Activated naive CD8-positive, alpha-beta T cell treated with anti-CD3 and anti-CD28 coated beads, Interleukin-2, amount 50 U/mL, for 16 hours (primary cell): ENCODE data around the gene TRPM1.
"Not testable (repeated sequence)": the region's sequence is repeated elsewhere in the genome, so short reads cannot be mapped to it uniquely, and the experiment has no call there.

Experiments
- DNase-seq: peaks from one replicate; pipeline ENCODE4 v3.0.0-alpha.2; 2020; ENCODE audit warnings: low read depth, low spot score

Gene TRPM1

DNA sequence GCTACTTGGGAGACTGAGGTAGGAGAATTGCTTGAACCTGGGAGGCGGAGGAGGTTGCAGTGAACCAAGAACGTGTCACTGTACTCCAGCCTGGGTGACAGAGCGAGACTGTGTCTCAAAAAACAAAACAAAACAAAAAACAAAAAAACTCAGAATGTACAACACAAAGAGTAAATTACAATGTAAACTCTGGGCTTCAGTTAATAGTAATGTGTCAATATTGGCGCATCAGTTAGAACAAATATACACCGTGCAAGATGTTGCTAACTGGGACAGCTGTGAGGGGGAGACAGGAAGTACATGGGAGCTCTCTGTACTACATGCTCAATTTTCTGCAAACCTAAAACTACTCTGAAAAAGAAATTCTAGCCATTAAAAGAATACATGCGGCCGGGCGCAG, 23.5 kb upstream of the TRPM1 start:
- no peak for DNase-seq

DNA sequence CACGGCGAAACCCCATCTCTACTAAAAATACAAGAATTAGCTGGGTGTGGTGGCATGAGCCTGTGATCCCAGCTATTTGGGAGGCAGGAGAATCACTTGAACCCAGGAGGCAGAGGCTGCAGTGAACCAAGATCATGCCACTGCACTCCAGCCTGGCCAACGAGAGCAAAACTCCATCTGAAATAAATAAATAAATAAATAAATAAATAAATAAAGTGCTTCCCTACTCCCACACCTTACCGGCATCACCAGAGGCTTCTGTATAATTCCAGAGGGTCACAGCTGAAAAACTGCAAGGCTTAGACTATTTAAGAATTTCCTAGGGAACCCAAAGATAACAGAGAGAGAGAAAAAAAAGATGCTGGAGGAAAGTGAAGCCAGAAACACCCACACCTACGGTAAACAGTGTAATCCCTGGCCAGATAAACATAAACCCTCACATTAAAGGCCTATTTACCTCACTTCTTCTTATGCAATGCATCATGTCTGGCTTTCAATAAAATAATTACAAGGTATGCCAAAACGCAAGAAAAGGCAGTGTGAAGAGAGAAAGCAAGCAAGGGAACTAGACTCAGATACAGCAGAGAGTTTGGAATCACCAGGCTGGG, 15.0 kb upstream of the TRPM1 start:
- DNase-seq, result no peak

DNA sequence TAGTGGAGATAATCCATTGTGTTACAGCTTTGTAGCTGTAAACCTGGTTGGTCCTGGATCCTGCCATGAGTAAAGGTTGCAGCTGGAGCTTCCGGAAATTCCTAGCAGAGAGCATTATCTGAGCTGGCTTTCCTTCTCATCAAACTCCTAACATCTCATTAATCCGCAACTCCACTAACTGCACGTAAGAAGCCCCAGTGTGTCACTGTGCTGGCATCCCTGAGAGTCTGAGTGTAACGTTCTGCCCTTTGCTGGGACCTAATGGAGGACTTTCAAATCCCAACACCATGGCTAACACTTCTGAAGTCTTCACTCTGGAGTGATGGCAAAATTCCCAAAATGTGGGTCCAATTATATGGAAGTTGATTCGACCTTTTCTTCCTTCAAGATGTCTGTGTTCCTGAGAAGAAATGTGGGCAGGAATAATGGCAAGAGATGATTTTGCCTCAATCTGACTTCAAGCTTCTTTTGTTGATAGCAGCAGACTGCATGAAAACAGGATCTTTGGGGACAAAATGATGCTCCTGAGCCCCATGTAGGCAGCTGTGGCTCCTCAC, 9.6 kb upstream of the TRPM1 start:
- DNase-seq, result no peak

DNA sequence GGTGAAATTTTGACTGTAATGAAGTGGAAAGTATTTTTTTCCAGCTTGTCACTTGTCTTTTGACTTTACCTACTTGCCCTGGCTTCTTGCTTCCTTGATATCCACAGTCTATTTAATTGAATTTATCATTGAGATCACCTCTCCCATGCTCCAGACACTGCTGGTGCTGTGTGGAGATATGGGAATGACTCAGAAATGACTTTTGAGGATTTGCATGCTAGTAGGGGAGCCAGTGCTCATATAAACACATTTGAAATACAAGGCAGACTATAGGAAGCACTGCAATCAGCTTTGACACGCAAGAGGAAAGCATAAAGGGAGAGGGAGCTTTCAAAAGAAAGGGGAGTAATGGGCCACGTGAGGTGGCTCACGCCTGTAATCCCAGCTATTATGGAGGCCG, 7.3 kb upstream of the TRPM1 start:
- DNase-seq, result no peak

DNA sequence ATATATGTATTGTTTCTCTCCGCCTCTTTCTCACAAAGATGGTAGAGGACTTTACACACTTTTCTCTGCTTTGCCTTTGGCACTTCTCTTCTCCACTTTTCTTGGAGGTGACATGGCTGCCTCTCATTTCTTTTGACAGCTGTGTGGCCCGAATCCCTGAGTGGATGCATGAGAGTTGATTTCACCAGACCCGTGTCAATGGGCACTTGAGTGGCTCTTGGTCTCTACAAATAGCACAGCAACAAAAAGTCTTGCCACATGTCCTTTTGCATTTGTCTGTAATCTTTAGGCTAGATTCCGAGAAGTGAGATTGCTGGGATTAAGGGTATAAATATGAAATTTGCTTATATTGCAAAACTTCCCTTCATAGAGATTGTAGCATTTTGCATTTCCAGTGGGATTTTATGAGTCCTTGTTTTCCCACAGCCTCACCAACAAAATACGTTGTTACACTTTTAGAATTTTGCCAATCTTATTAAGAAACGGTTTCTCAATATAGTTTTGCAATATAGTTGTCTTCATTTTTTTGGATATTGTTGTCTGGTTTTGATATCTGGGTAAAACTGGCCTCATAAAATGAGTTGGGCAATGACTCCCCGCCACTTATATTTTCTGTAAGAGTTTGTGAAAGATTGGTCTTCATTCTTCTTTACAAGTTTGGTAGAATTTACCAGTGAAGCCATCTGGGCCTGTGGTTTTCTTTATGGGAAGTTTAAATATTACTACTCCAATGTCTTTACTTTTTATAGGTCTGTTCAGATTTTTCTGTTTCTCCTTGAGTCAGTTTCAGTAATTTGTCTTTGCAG, 5.2 kb upstream of the TRPM1 start:
- no peak for DNase-seq

DNA sequence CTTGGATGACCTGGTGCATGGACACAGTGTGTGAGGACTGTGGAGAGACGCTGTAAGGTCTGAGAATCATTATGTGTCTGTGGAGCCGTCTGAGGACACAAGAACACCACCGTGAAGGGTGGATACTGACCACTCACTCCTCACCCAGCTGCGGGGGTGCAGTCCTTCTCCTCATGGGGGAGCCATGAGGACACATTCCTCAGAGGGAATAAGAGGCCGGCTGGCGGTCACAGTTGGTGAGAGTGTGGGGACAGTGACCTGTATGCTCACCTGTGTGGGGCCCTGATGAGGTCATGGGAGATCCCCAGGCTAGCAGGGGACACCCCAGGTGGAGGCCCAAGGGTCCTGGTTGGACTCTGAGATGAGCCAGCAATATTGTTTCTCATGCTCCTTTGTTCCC, 2.5 kb upstream of the TRPM1 start:
- no peak for DNase-seq

DNA sequence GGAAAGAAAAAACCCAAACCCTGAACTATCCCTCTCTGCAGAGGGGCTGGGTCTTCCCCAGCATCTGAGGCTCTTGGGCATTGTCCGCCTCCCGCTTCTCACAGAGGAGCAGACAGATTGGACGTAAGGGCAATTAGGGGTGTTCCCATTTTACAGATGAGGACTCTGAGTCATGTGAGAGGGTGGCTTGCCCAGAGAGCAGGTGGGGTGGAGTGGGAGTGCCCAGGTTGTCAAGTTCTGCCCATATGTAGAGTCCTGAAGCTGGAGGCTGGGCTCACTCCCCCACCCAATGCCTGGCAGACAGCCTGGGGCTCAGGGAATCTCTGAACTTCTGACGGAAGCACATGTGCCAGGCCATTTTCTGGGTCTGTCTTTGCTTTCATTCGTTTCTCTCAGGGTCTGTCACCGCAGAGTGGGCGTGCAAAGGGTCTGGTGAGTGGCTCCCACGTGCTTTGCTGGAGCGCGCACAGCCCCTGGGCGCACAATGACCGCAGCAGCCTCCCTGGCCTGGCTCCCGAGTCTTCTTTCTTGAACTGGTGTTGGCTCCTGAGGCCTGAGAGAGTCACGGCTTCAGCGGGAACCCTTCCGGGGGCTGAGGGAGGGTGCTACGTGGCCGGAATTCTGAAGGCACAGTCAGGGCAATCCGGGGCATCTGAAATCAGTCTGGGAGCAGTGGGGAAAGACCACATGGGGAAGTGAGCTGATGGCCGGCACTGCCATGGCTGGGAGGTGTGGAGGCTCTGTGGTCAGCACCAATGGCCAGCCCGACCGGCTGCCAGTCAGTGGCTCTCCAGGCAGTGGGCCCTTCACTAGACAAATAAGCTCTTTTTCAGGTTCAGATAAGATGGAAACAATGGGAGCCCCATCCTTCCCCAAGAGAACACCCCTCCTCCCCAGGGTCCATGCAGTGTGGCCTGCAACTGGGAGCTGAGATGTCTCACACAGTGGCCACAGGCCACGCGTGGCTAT, 1.1 kb upstream of the TRPM1 start:
- no peak for DNase-seq

DNA sequence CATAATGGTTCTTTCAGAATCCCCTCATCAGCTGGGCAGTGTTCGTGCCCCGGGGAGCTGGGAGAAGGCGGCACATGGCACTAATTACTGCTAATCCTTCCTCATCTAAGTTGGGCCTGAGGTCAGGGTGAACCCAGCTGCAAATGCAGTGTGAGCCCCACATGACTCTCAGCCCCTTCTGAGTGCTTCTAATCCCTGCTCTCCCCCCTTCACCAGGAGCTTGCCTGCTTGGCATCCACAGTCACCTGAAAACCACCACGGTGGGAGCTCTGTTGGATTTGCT, 455 bp upstream of the TRPM1 start:
- DNase-seq, result no peak

DNA sequence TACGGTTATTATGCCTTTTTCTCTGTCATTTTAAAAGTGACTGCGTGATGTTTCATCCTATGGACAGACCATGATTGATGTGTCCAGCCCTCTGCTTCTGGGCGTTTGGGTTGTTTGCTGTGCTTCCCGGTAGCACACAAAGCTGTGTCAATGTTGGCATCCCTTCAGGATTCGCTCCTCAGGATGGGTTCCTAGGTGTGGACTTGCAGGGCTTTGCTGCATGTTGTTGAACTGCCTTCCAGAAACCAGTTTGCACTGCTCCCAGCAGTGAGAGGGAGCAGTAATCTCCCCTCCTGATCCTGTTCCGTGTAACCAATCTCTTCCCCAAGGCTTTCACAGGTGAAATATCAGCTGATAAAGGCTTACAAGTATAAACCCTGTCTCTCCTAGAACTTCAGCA, 787 bp downstream of the TRPM1 start:
- no peak for DNase-seq

DNA sequence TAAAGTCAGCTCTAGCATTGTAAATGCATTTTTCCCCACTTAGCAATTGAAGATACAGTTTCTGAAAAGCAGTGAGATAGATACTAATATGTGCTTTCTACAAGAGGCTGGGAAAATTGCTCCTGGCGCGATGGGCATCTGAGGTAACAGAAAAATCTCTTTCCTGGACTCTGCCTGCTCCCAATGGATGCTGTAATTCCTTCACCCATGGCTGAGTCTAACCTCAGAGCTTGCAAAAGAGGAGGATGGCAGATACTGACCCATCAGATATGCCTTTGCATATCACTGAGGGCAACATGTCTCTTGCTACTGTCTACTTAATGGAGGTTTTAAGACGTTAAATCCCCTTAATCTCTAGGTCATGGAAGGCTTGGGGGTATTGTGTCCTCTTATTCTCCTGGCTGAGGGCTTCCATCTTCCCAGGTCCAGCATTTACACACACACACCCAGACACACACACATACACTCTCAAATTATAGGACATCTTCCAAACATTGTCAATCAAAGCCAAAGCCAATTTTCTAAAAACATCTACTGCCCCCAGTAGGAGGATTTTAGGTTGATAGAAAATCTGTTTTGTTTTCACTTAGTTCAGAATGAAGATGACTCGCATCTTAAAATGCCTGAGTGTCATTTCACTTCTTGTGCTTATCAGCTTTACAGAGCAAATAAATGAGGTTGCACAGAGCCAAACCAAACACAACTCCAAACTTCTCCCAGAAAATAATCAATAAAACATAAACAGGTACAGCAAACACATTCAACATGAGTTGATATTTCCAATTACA, 2.4 kb downstream of the TRPM1 start:
- DNase-seq, result no peak

DNA sequence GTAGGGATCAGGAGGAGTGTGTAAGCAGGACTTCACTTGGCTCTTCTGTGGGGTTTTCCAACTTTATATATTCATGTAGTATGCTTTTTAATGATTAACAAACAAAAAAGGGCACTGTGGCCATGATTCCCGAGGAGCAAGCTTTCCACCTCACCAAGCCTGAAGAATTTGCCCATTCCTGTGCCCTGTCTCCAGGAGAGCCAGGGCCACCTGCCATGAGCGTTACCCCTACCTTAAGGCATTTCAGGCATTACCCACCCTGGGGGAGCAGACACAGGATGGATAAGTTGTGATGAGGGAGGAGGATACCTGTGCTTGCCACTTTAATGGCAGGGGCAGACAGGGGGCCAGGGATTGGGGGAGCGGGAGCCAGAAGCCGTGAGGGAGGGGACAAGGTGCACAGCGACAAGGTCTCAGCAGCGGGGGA, 3.0 kb downstream of the TRPM1 start:
- DNase-seq, result no peak

DNA sequence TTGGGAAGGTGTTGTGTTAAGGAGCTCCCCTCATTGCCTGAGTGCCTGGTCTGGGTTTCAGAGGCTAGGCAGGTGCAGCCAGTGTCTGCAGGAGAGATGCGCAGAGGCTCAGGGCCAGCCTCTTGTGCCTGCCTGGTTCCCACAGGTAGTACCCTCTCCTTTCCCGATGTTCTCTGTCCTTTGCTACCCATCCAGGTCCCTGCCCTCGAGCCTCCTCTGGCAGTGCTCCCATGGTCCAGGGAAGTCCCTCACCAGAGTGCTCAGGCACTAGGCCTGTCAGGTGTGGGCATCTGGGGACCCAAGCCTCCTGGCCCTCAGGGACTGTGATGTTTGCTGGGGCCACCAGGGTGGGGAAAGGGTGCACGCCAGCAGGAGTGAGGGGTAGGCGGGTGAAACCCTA, 5.0 kb downstream of the TRPM1 start:
- no peak for DNase-seq

DNA sequence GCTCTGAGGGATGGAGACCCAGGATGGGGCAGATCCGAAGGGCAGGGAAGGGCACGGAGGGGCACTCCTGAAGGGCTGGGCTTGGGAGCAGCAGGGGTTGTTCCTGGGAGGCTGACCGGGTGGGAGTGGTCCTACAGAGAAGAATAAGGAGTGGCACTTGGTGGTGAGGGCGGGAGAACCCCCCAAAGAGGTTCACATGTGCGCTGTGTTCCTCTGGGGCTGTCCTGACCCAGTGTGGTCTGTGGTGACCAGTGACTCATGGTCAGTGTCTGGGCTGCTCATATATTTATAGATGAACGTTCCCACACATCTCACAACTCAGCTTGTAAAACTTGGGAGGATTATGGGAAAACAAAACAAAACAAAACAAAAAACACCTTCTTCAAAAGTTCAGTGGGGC, 10.0 kb downstream of the TRPM1 start:
- no peak for DNase-seq

DNA sequence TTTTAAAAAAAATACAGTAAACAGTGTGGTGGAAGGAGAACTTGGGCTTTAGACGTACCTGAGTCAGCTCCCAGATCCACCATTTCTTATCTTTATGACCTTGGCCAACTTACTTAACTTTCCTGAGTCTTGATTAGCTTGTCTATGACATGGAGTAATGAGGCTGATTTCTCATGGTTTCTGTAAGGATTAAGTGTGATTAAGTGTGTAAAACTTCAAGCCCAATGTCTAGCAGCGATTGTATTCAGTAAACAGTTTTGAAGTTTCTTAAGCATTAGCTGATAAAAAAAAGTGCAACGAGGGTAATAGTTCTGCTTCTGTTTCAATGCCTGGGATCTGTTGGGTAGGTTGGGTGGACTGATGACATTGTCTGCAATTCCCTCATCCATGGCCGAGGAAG, 10.8 kb downstream of the TRPM1 start:
- DNase-seq, result no peak

DNA sequence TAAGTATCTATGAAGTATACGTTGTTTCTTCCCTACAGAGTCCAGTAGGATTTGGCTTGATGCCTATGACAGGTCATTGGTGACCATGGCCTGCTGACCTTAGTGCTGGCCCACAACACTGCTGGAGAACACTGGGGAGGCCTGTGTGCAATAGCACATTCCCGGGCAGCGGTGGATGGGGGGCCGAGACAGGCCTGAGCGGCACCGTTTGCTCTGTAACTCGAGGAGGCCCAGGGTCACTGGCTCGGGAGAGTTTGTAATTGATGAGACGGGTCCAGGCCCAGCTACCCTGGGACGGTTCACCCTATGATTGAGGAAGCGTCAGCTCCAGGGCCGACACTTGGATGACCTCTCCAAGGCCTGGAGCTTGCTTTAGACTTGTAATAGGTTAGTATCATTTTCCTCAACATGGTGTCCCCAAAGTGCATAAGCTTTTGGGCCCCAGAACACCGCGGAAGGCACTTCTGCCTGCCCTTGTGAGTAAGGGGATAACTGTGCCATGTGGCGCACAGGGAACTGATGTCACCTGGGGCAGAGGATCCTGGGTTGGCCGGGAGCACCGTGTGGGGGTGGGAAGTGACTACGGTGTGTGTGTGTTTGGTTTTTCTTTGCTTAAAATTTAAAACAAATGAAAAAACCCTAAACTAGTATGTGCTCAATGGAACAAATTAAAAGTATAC, 12.0 kb downstream of the TRPM1 start:
- no peak for DNase-seq

DNA sequence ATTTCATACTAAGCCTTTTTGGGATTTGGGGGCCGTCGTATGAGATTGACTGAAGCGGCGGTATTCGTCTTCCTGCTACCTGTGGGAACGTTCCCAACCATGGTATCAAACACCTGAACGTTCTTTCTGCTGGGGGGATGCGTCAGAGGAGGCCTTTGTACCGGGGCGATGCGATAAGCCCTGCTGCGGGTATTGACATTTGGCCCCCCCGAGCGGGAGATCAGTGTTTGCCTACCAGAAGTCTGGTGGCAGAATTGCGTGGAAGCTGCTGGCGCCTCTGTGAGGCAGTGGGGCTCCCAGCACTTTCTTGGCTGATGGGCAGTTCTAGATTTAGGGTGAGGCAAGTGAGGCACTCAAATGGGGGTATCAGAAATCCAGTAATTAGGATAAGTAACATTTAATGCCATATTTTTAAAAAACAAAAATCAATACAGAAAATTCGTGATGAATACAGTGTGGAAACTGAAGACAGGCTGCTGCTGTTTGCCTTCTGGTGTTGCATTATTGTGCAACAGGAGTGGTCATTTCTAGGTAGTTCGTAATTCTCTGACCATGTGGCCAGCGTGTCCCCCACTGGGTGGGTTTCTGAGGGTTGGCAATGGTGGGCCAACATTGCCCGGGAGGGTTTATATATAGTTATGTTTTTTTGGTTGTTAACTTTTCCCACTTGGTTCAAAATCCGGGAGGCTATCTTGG, 12.7 kb downstream of the TRPM1 start:
- DNase-seq, result no peak

DNA sequence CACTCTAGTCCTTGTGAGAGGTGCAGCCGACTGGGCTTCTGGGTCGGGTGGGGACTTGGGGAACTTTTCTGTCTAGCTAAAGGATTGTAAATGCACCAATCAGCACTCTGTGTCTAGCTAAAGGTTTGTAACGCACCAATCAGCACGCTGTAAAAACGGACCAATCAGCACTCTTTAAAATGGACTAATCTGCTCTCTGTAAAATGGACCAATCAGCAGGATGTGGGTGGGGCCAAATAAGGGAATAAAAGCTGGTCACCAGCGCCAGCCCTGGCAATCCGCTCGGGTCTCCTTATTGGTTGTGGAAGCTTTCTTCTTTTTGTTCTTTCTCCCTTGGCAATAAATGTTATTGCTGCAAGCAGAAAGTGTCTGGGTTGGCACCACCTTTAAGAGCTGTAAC, 13.5 kb downstream of the TRPM1 start:
- DNase-seq, result not testable (repeated sequence)

DNA sequence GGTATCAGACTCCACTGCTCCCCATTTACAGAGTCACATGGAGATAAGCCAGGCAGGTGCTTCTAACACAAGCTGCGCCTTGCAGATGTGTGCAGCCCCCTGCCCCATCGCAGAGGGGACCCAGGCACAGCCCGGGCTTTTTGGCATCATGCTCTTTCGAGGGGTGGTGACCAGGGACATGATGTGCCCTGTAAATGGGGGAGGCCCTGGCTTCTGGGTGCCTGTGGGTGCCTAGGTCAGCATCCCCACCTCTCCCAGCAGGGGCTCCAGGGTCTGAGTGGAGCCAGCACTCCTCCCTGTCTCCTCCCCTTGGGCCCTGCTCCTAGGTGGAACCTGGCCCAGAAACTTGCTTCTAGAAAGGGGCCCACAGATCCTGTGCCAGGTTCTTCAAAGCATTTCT, 15.2 kb downstream of the TRPM1 start:
- DNase-seq, result no peak

DNA sequence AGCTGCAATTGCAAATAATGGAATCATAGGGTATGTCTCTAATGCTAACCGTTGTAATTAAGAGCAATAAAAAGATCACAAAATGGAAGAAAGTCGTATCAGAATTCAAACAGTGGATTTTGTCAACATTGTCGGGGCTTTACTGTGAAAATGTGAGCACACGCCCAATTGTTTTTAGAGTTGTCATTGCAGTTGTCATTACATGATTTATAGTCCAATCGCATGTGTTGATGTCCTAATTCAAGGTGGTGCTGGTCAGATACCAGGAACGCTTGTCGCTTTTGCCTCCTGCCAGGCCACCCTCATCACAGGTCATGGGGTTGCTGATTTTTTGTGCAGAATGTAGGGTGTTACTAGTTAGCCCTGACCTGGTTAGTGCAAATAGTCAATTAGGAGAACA, 16.2 kb downstream of the TRPM1 start:
- no peak for DNase-seq

DNA sequence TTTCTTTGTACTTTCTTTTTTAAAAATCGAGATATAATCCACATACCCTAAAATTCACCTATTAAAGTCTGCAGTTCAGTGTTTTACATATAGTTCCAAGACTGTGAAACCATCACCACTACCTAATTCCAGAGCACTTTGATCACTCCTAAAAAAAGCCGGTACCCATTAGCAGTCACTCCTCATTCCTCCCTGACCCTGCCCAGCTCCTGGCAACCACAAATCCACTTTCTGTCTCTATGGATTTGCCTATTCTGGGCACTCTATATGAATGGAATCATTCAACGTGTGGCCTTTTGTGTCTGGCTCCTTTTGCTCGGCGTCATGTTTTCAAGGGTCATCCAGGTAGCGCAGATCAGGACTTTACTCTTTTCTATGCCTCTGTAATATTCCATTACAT, 17.3 kb downstream of the TRPM1 start:
- DNase-seq, result no peak
